SK-N-SH treated with all-trans-retinoic acid at 6 μM for 48 hours (cell line): ENCODE results near the gene LTBP2.

Source experiments
- ATAC-seq: fragments of 200-7000 bp; cut with Tn5 transposase; 3 replicates; pipeline ENCODE4 v1.9.1; 2020; ENCODE audit warnings: mild to moderate bottlenecking, moderate library complexity
- BACH2 ChIP-seq: fragments of 250-450 bp; sonication (Bioruptor Pico); IDR thresholded peaks from 2 replicates; pipeline ENCODE4 v1.9.0; 2021; ENCODE audit warnings: mild to moderate bottlenecking, borderline replicate concordance
- CSDC2 ChIP-seq: fragments of 250-450 bp; sonication (Bioruptor Pico); IDR thresholded peaks from 2 replicates; pipeline ENCODE4 v1.5.0; 2020; ENCODE audit warnings: mild to moderate bottlenecking, moderate library complexity
- ESRRG ChIP-seq: fragments of 250-450 bp; sonication (Bioruptor Pico); IDR thresholded peaks from 2 replicates; pipeline ENCODE4 v1.6.1; 2021; ENCODE audit warnings: mild to moderate bottlenecking
- GLIS3 ChIP-seq: fragments of 250-450 bp; sonication (Bioruptor Pico); IDR thresholded peaks from 2 replicates; pipeline ENCODE4 v1.5.0; 2020; ENCODE audit warnings: mild to moderate bottlenecking, moderate library complexity
- ISL1 ChIP-seq: fragments of 250-450 bp; sonication (Bioruptor Pico); IDR thresholded peaks from 2 replicates; pipeline ENCODE4 v2.1.2; 2022; ENCODE audit warnings: mild to moderate bottlenecking, moderate library complexity
- OSR1 ChIP-seq: fragments of 250-450 bp; sonication (Bioruptor Pico); IDR thresholded peaks from 2 replicates; pipeline ENCODE4 v1.8.0; 2022; ENCODE audit warnings: moderate library complexity, mild to moderate bottlenecking, inconsistent platforms
- RARB ChIP-seq: fragments of 250-450 bp; sonication (Bioruptor Pico); IDR thresholded peaks from 2 replicates; pipeline ENCODE4 v1.8.0; 2021; ENCODE audit warnings: mild to moderate bottlenecking, moderate library complexity
- SNAI2 ChIP-seq: fragments of 250-450 bp; sonication (Bioruptor Pico); IDR thresholded peaks from 2 replicates; pipeline ENCODE4 v1.5.0; 2020; ENCODE audit warnings: mild to moderate bottlenecking, moderate library complexity
- TOX ChIP-seq: fragments of 250-450 bp; sonication (Bioruptor Pico); IDR thresholded peaks from 2 replicates; pipeline ENCODE4 v1.8.0; 2021; ENCODE audit warnings: mild to moderate bottlenecking, moderate library complexity, borderline replicate concordance
- ZC3H10 ChIP-seq: fragments of 250-450 bp; sonication (Bioruptor Pico); IDR thresholded peaks from 2 replicates; pipeline ENCODE4 v1.5.1; 2021; ENCODE audit warnings: mild to moderate bottlenecking, moderate library complexity
- ZFP3 ChIP-seq: fragments of 250-450 bp; sonication (Bioruptor Pico); IDR thresholded peaks from 2 replicates; pipeline ENCODE4 v1.5.0; 2020; ENCODE audit warnings: mild to moderate bottlenecking, moderate library complexity
- ZNF565 ChIP-seq: fragments of 450-650 bp; formaldehyde crosslinking; conservative IDR thresholded peaks from 2 replicates; pipeline ENCODE4 v1.5.0; 2020; ENCODE audit warnings: low read depth, mild to moderate bottlenecking, moderate library complexity
- ZNF70 ChIP-seq: fragments of 450-650 bp; formaldehyde crosslinking; IDR thresholded peaks from 2 replicates; pipeline ENCODE4 v1.5.0; 2020; ENCODE audit warnings: mild to moderate bottlenecking, moderate library complexity
- ZNF8 ChIP-seq: fragments of 450-650 bp; formaldehyde crosslinking; IDR thresholded peaks from 2 replicates; pipeline ENCODE4 v1.5.0; 2020; ENCODE audit warnings: mild to moderate bottlenecking, moderate library complexity
- TF ChIP-seq, protein P1 (sequence below): fragments of 250-450 bp; sonication (Bioruptor Pico); IDR thresholded peaks from 2 replicates; pipeline ENCODE4 v1.5.1; 2020; ENCODE audit warnings: low read depth, mild to moderate bottlenecking, moderate library complexity
- TF ChIP-seq, protein P2 (sequence below): fragments of 250-450 bp; sonication (Bioruptor Pico); IDR thresholded peaks from 2 replicates; pipeline ENCODE4 v1.8.0; 2020; ENCODE audit warnings: mild to moderate bottlenecking, moderate library complexity, borderline replicate concordance
- TF ChIP-seq, protein P3 (sequence below): fragments of 250-450 bp; sonication (Bioruptor Pico); IDR thresholded peaks from 2 replicates; pipeline ENCODE4 v1.8.0; 2021; ENCODE audit warnings: low read depth, mild to moderate bottlenecking, moderate library complexity, borderline replicate concordance
- TF ChIP-seq, protein P4 (sequence below): fragments of 250-450 bp; sonication (Bioruptor Pico); IDR thresholded peaks from 2 replicates; pipeline ENCODE4 v1.5.1; 2021; ENCODE audit warnings: mild to moderate bottlenecking, moderate library complexity
- TF ChIP-seq, protein P5 (sequence below): fragments of 250-450 bp; sonication (Bioruptor Pico); IDR thresholded peaks from 2 replicates; pipeline ENCODE4 v1.5.0; 2020; ENCODE audit warnings: mild to moderate bottlenecking, moderate library complexity

The LTBP2 gene

DNA sequence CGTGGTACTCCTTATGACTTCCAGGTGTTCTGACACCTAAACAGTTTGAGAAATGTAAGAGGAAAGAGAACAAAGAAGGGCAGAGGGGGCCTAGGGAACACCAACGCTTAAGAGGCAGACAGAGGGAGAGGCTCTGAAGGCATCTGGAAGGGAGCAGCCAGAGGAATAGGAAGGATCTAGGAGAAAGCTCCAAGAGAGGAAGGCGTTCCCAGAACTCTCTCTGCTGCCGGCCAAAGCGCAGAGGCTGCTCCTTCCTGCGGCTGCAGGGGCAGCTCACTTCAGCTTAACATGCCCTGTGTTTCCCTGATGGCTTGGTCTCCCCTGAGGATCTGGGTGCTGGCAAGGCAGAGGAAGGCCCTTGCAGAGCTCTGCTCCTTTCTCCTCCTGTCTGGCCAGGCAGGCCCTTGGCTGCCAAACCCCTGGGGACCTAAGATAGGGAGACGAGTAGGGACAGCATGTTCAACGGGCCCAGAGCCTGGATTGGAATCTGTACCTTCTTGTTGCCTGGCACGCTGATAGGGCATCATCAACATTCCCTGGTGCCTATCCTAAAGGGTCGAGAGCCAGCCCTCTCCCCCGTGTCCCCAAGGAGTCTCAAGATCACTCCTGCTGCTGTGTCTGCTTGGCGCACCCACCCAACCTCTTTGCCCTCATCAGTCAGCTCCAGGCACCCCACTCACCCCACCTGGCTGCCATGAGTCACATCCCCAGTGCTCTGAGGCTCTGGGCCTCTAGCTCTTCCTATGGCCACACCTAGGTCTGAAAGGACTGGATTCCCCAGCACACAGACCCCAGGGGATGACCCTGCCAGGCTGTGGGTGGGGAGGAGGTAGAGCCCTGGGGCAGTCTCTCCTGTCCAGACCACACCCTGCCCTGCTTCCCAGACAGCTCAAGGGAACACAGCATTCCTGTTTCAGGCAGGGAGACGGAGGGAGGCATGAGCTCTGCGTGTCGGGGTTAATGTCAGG lies 45.6 kb downstream of the LTBP2 start:
- TF ChIP-seq, protein P1, sequence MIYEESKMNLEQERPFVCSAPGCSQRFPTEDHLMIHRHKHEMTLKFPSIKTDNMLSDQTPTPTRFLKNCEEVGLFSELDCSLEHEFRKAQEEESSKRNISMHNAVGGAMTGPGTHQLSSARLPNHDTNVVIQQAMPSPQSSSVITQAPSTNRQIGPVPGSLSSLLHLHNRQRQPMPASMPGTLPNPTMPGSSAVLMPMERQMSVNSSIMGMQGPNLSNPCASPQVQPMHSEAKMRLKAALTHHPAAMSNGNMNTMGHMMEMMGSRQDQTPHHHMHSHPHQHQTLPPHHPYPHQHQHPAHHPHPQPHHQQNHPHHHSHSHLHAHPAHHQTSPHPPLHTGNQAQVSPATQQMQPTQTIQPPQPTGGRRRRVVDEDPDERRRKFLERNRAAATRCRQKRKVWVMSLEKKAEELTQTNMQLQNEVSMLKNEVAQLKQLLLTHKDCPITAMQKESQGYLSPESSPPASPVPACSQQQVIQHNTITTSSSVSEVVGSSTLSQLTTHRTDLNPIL: no peak
- TF ChIP-seq, protein P2, sequence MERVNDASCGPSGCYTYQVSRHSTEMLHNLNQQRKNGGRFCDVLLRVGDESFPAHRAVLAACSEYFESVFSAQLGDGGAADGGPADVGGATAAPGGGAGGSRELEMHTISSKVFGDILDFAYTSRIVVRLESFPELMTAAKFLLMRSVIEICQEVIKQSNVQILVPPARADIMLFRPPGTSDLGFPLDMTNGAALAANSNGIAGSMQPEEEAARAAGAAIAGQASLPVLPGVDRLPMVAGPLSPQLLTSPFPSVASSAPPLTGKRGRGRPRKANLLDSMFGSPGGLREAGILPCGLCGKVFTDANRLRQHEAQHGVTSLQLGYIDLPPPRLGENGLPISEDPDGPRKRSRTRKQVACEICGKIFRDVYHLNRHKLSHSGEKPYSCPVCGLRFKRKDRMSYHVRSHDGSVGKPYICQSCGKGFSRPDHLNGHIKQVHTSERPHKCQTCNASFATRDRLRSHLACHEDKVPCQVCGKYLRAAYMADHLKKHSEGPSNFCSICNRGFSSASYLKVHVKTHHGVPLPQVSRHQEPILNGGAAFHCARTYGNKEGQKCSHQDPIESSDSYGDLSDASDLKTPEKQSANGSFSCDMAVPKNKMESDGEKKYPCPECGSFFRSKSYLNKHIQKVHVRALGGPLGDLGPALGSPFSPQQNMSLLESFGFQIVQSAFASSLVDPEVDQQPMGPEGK (CRISPR knock-in tag): no peak
- no peak for ATAC-seq

DNA sequence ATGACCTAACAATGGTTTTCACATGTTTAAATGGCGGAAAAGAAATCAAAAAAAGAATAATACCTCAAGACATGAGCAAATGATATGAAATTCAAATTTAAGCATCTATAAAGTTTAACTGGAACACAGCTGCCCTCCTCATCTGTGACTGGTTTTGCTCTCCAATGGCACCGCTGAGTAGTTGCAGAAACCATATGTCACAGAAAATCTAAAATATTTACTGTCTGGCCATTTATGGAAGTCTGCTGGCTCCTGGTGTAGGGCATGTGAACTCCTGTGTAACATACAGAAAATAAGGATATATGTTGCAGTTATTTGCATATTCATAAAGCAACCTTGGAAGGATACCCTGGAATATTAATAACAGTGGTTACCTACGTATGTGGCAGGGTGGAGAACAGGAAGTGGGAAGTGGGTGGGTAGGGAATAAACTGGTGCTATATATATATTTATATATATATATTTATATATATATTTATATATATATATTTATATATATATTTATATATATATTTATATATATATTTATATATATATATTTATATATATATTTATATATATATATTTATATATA lies 48.4 kb downstream of the LTBP2 start:
- ATAC-seq: peak; percentile 42
- TF ChIP-seq ISL1 (CRISPR knock-in tag) (no peak), BACH2 (no peak), TOX (no peak), RARB (no peak)
- TF ChIP-seq, protein P3, sequence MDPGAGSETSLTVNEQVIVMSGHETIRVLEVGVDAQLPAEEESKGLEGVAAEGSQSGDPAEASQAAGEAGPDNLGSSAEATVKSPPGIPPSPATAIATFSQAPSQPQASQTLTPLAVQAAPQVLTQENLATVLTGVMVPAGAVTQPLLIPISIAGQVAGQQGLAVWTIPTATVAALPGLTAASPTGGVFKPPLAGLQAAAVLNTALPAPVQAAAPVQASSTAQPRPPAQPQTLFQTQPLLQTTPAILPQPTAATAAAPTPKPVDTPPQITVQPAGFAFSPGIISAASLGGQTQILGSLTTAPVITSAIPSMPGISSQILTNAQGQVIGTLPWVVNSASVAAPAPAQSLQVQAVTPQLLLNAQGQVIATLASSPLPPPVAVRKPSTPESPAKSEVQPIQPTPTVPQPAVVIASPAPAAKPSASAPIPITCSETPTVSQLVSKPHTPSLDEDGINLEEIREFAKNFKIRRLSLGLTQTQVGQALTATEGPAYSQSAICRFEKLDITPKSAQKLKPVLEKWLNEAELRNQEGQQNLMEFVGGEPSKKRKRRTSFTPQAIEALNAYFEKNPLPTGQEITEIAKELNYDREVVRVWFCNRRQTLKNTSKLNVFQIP (CRISPR knock-in tag): no peak

DNA sequence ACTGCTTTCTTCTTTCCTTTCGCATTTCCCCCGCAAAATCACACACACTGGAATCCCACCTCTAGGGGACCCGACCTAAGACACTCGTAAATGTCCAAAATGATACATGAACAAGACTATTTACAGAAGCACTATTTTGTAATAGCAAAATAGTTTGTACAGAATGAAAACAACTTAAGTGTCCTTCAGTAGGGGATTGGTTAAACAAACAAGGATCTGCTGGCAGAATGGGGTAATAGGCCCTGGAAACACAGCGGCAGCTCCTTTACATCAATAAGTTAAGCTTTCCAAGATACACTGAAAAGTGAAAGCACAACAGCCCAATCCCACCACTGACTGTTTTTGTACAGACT lies 48.8 kb downstream of the LTBP2 start:
- TF ChIP-seq BACH2 (no peak), OSR1 (no peak), ZFP3 (CRISPR knock-in tag) (no peak), ZNF565 (CRISPR knock-in tag) (no peak)
- TF ChIP-seq, protein P3 (CRISPR knock-in tag): no peak
- peak; percentile 12; the same call in 2 of the 3 replicates for ATAC-seq

DNA sequence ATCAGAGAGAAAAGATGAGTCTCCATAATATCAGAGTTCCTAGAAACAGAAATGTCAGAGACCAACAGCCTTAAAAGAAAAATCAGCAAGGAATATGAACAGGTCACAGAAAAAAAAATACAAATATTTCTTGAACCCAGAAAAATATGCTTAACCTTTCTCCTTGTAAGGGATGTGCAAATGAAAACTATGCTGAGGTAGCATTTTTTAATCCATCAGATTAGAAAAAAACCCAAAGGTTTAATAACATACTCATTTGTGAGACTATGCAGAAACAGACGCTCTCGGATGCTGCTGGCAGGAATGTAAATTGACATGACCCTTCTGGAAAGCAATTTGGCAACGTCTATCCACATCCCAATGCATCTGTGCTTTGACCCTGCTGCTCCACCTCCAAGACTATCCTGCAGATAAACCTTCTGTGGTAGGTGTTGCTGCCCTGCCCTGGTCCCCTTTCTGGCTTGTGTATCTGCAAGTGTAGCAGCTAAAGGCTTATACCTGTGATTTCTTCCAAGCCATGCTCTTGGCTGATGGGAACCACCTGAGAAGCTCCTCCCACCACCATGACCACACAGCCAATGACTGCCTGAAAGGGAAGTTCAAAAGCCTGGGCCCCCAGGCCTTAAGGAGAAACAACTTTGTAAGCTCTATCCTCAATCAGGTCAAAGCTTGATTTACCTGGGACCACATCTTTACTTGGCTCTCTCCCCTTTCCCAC lies 49.4 kb downstream of the LTBP2 start:
- TF ChIP-seq, protein P4, sequence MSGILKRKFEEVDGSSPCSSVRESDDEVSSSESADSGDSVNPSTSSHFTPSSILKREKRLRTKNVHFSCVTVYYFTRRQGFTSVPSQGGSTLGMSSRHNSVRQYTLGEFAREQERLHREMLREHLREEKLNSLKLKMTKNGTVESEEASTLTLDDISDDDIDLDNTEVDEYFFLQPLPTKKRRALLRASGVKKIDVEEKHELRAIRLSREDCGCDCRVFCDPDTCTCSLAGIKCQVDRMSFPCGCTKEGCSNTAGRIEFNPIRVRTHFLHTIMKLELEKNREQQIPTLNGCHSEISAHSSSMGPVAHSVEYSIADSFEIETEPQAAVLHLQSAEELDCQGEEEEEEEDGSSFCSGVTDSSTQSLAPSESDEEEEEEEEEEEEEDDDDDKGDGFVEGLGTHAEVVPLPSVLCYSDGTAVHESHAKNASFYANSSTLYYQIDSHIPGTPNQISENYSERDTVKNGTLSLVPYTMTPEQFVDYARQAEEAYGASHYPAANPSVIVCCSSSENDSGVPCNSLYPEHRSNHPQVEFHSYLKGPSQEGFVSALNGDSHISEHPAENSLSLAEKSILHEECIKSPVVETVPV (CRISPR knock-in tag): no peak
- no peak for TF ChIP-seq ESRRG (CRISPR knock-in tag)
- no peak for TF ChIP-seq TOX
- no peak for TF ChIP-seq ZC3H10 (CRISPR knock-in tag)
- no peak for TF ChIP-seq ZNF8 (CRISPR knock-in tag)
- no peak for TF ChIP-seq OSR1
- TF ChIP-seq ISL1 (CRISPR knock-in tag): no peak
- no peak for TF ChIP-seq ZNF70 (CRISPR knock-in tag)
- TF ChIP-seq, protein P2 (CRISPR knock-in tag): no peak
- no peak for TF ChIP-seq GLIS3
- TF ChIP-seq, protein P5, sequence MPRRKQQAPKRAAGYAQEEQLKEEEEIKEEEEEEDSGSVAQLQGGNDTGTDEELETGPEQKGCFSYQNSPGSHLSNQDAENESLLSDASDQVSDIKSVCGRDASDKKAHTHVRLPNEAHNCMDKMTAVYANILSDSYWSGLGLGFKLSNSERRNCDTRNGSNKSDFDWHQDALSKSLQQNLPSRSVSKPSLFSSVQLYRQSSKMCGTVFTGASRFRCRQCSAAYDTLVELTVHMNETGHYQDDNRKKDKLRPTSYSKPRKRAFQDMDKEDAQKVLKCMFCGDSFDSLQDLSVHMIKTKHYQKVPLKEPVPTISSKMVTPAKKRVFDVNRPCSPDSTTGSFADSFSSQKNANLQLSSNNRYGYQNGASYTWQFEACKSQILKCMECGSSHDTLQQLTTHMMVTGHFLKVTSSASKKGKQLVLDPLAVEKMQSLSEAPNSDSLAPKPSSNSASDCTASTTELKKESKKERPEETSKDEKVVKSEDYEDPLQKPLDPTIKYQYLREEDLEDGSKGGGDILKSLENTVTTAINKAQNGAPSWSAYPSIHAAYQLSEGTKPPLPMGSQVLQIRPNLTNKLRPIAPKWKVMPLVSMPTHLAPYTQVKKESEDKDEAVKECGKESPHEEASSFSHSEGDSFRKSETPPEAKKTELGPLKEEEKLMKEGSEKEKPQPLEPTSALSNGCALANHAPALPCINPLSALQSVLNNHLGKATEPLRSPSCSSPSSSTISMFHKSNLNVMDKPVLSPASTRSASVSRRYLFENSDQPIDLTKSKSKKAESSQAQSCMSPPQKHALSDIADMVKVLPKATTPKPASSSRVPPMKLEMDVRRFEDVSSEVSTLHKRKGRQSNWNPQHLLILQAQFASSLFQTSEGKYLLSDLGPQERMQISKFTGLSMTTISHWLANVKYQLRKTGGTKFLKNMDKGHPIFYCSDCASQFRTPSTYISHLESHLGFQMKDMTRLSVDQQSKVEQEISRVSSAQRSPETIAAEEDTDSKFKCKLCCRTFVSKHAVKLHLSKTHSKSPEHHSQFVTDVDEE (CRISPR knock-in tag): no peak
- no peak for TF ChIP-seq CSDC2 (CRISPR knock-in tag)
- TF ChIP-seq, protein P1: no peak
- no peak for TF ChIP-seq RARB
- no peak for TF ChIP-seq SNAI2 (CRISPR knock-in tag)
- ATAC-seq: peak; percentile 64
